ENCODE measurements around the gene HMCN2.

The HMCN2 gene

DNA sequence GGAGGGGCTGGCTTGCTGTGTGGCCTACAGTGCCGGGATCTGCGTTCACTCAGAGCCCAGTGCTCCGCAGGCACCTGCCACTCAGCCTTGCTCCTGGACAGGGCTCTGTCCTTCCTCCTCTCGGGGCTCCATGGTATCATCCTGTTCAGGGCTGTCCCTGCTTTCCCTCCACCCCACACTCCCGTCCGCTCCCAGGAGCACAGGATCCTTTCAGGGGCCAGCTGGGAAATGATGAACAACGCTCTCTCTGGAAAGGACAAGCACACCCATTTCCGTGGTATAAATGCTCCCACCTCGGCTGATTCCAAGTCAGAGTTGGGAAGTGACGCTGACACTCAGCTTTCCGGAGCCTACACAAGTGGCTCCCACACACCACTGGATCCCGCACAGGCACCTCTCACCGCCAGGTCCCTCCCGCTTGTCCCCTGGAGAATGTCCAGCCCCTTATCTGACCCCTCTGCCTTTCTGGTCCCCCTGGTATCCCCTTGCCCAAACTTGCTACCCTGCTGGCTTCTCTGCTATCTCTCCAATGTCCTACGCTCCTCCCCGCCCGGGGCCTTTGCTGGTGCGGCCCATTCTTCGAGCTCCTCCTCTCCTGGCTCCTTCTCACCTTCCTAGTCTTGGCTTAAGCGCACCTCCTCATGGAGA, 21.3 kb downstream of the HMCN2 start:
- TF ChIP-seq, protein P1, sequence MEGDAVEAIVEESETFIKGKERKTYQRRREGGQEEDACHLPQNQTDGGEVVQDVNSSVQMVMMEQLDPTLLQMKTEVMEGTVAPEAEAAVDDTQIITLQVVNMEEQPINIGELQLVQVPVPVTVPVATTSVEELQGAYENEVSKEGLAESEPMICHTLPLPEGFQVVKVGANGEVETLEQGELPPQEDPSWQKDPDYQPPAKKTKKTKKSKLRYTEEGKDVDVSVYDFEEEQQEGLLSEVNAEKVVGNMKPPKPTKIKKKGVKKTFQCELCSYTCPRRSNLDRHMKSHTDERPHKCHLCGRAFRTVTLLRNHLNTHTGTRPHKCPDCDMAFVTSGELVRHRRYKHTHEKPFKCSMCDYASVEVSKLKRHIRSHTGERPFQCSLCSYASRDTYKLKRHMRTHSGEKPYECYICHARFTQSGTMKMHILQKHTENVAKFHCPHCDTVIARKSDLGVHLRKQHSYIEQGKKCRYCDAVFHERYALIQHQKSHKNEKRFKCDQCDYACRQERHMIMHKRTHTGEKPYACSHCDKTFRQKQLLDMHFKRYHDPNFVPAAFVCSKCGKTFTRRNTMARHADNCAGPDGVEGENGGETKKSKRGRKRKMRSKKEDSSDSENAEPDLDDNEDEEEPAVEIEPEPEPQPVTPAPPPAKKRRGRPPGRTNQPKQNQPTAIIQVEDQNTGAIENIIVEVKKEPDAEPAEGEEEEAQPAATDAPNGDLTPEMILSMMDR (IDR thresholded peaks at IDR 0.05; ENCODE audit: low read depth, low read length, missing control alignments): no peak
- H3K4me3 ChIP-seq (ENCODE audit: low read depth, low read length): no peak overlapping the region
- DNase-seq (ENCODE audit: low read depth): no peak

DNA sequence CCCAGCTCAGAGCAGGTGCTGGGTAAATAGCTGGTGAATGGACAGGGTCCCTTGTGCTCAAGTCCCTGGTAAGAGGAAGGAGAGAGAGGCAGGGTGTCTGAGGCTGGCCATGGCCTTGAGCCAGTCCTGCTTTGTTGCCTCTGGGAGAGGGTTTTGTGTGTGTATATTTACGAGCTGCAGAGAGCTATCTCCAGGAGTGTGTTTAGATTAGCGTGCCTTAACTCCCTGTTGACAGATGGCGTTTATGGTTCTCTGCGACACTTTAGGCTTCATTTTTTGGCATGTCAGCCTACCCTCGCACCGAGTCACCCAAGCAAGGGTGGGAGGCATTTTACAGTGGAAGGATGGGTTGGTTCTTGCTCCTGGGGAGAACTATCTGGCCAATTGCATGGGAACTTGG, 22.2 kb downstream of the HMCN2 start:
- H3K4me3 ChIP-seq (ENCODE audit: low read depth, low read length): no peak overlapping the region
- TF ChIP-seq, protein P1 (IDR thresholded peaks at IDR 0.05; ENCODE audit: low read depth, low read length, missing control alignments): no peak
- no peak for DNase-seq (ENCODE audit: low read depth)

DNA sequence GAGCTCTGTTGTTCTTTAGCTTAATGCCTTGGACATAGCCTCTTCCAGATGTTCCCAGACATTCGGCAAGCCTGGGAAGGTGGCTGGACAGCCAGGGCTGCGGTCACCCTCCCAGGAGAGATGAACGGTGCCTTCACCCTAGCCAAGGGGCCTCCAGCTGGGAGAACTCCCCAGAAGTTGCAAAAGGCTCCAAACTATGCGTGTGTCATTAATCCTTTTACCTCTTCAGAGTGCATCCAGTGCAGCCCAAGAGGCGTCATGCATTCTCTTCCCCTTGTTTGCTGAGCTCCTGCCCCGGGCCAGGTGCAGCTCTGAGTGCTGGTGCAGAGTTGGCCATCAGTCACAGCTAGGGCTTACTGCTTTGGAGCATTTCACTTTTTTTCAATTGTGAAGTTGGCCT, 22.8 kb downstream of the HMCN2 start:
- DNase-seq (ENCODE audit: low read depth): no peak
- no peak overlapping the region for H3K4me3 ChIP-seq (ENCODE audit: low read depth, low read length)
- TF ChIP-seq, protein P1 (IDR thresholded peaks at IDR 0.05; ENCODE audit: low read depth, low read length, missing control alignments): no peak

DNA sequence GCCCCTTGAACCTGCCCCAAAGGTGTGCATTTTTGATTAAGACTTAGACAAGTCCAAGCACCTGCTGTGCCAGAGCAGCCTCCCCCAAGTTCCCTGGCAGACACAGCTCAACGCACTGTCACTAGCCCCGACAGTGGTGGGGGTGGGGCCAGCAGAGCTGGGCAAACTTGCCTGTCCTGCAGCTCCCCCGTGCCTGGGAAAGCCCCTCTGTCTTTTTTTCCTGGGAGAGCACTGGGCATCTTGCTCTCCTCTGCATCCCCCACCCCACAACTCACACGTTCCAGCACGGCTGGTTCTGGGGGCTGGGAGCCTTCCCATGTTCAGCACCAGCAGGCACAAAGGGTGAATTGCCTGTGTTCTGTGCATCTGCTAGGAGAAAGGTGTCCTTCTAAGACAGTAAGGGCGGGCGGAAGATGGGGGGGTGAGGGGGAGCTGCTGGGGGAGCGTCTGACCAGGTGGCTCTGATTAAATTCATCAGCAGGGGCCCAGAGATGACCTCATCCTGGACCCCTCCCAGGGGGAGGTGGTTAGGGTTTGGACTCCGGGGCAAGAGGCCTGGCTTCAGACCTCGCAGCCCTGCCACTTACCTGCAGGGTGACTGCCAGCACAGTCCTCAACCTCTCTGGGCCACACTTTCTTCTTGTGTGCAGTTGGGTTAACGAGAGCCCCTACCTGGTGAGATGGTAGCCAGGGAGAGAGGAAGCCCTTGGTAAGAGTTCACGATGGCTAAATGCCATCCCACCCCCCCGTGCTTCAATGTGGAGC, 23.5 kb downstream of the HMCN2 start:
- H3K4me3 ChIP-seq (ENCODE audit: low read depth, low read length): no peak overlapping the region
- no peak for DNase-seq (ENCODE audit: low read depth)
- TF ChIP-seq, protein P1 (IDR thresholded peaks at IDR 0.05; ENCODE audit: low read depth, low read length, missing control alignments): no peak

DNA sequence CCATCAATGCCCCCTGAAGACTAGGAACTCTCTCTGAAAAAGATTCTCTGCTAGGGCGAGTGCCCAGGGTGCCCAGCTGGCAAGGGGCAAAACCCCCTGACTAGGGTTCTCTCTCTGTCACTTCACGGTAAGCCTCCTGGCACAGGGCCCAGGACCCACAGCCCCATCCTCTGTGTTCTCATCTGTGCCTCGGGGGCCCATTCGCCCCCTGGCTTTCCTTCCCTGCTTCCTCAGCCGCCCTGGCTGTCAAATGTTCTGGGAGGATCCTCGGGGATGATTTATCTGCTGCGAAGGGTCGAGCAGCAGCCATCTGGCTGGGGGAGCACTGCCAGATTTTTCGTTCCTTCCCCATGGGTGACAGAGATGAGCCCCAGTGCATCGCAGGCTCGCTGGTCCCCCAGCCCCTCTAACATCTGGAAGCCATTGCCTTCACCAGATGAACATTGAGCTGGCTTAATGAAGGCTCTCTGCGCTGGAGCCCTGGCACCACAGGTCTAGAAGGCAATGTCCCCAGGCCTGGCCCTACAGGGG, 24.2 kb downstream of the HMCN2 start:
- TF ChIP-seq, protein P1 (IDR thresholded peaks at IDR 0.05; ENCODE audit: low read depth, low read length, missing control alignments): no peak

DNA sequence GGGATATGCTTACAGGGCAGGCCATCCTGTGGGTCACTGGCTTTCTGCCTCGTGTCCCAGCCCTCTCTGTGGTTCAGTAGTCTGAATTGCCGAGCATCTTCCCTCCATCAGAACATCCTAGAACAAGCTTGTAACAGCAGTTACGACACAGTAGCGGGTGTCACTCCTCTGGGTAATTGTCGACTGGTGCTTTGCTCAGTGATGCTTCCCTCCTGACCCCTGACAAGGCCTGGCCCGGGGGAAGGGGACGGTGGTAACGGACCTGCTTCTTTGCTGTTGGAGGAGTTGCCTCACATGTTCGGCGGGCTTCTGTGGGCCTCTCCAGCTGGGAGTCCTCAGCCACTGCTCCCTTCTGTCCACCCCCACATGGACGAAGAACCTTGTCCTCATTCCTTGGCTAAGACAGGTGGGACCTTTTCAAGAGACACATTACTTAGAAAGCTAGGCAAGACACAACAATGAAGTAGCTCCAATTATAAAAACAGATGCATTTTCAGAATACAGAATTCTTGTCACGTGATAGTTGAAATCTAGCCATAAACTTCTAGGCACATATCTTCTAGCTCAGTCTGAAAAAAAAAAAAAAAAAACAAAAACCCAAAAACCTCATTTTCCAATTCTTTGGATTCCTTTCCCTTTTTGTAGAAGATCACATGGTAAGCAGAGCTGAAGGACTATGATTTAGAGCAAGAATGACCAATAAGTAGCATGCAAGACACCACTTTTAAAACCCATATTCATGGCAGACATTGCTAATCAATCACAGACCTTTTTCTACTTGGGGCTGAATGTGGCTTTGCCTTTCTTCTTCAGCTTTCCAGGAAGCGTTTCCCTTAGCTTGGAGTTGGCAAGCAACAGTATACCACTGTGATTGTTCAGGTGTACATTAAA, 25.0 kb downstream of the HMCN2 start:
- TF ChIP-seq, protein P1 (IDR thresholded peaks at IDR 0.05; ENCODE audit: low read depth, low read length, missing control alignments): no peak
- no peak for DNase-seq (ENCODE audit: low read depth)
- no peak overlapping the region for H3K4me3 ChIP-seq (ENCODE audit: low read depth, low read length)

More for the DNA sequence above, 24.2 kb downstream of the HMCN2 start:
- DNase-seq (ENCODE audit: low read depth): no peak
- no peak overlapping the region for H3K4me3 ChIP-seq (ENCODE audit: low read depth, low read length)
